Cardiac muscle cell (in vitro differentiated cells and primary cell): ENCODE results near the gene ACER3. TPM values are rescaled to one million over a fixed set of nuclear protein-coding genes. Genes with fewer than 3 reads are reported as not detected.

Experiments used
- DNase-seq, 2 donors: peaks; one replicate each; pipeline versions ENCODE4 v3.0.0 to v3.0.0-alpha.2; 2010 to 2017; ENCODE audit warnings: low read depth in 1 of 2, low spot score in 1 of 2
- H3K27ac ChIP-seq: fragments of 200-600 bp; sonication (generic); 2 replicates; pipeline ENCODE4 v1.5.1; 2016
- H3K27me3 ChIP-seq: fragments of 200-600 bp; sonication (generic); 2 replicates; pipeline ENCODE4 v1.6.0; 2016; ENCODE audit warnings: control low read depth
- H3K36me3 ChIP-seq: fragments of 200-600 bp; sonication (generic); 2 replicates; pipeline ENCODE4 v1.5.1; 2016; ENCODE audit warnings: control low read depth
- H3K4me1 ChIP-seq: fragments of 200-600 bp; sonication (generic); 2 replicates; pipeline ENCODE4 v1.8.1; 2017; ENCODE audit warnings: low read depth, mild to moderate bottlenecking, mixed run types
- H3K4me3 ChIP-seq: fragments of 200-600 bp; sonication (generic); 2 replicates; pipeline ENCODE4 v1.5.1; 2016; ENCODE audit warnings: mild to moderate bottlenecking
- H3K9me3 ChIP-seq: fragments of 200-600 bp; sonication (generic); 2 replicates; pipeline ENCODE4 v1.5.1; 2017; ENCODE audit warnings: low read depth, mild to moderate bottlenecking, control low read depth
- polyA plus RNA-seq: library from polyadenylated mRNA; unstranded; fragments of >200 nt; fragmentation: Nextera tagmentation; extraction: Ambion mirVana; gene quantifications from 2 replicates; pipeline ENCODE4 v1.2.1, GENCODE V29; 2016
- total RNA-seq: library from RNA; depleted of rRNA; stranded (reverse); fragments of >200 nt; gene quantifications from 2 replicates; pipeline ENCODE4 v1.2.3, GENCODE V29; 2016
- TF ChIP-seq, protein P1 (sequence below): IDR thresholded peaks from 2 replicates; pipeline ENCODE4 v1.5.1; 2012; ENCODE audit warnings: low read depth, mild to moderate bottlenecking, low read length

ACER3 gene
- total and polyA plus RNA-seq, 2 experiments from 2014 or later: 5.6 to 9.8 TPM

DNA sequence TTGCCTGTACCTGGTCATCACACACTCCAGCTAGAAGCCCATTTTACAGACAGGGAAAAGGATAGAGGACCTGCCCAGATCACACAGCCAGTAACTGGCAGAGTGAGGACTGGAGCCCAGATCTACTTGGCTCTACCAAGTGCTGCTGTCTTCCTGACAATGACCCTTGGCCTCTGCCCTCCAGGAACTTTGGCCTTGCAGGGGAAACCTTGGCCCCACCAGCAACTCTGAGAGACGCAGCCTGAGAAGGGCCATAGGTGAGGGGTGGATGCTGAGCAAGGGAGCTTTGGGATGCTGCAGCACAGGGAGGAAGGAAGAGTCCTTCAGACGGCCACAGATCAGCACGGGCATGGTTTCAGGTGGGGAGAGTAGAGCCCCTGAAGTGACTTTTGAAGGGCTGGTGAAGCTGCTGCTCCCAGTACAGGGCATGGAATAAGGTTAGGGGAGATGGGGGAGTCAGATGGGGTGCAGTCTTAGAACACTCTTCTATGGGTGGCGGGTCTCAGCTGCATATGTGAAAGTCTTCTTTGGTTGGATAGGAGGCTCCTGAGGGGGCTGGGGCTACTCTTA is 204.0 kb downstream of the ACER3 start:
- Histone ChIP-seq H3K4me3 (no peak overlapping the region), H3K4me1 (no peaks in the 10 kb centered on the region), H3K36me3 (no peaks in the 10 kb centered on the region), H3K9me3 (no peaks in the 10 kb centered on the region), H3K27me3 (no peaks in the 10 kb centered on the region), H3K27ac (no peak overlapping the region)
- DNase-seq: no peak
- TF ChIP-seq, protein P1, sequence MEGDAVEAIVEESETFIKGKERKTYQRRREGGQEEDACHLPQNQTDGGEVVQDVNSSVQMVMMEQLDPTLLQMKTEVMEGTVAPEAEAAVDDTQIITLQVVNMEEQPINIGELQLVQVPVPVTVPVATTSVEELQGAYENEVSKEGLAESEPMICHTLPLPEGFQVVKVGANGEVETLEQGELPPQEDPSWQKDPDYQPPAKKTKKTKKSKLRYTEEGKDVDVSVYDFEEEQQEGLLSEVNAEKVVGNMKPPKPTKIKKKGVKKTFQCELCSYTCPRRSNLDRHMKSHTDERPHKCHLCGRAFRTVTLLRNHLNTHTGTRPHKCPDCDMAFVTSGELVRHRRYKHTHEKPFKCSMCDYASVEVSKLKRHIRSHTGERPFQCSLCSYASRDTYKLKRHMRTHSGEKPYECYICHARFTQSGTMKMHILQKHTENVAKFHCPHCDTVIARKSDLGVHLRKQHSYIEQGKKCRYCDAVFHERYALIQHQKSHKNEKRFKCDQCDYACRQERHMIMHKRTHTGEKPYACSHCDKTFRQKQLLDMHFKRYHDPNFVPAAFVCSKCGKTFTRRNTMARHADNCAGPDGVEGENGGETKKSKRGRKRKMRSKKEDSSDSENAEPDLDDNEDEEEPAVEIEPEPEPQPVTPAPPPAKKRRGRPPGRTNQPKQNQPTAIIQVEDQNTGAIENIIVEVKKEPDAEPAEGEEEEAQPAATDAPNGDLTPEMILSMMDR: no peak

DNA sequence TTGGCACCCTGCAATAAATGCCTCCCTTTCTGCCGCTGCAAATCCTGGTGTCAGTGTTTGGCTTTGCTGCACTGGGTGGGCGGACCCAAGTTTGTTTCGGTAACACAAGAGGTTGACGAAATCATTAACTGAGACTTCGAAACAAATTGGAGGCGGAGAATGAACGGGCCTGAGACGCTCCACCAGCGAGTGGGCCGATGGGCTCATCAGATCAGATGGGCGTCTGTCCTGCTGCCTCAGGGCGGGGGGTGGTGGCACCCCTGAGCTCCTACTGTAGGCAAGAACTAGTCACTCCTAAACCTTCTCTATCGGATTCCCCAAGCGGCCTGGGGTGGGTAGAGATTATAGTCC is 205.1 kb downstream of the ACER3 start:
- H3K36me3 ChIP-seq: no peaks in the 10 kb centered on the region
- no peaks in the 10 kb centered on the region for H3K27me3 ChIP-seq
- peak in 1 of 2 donors; percentile 86 for DNase-seq
- H3K4me1 ChIP-seq: no peaks in the 10 kb centered on the region
- TF ChIP-seq, protein P1: no peak
- peak overlapping the region; percentile 47 for H3K4me3 ChIP-seq
- no peaks in the 10 kb centered on the region for H3K9me3 ChIP-seq
- H3K27ac ChIP-seq: no peak overlapping the region

DNA sequence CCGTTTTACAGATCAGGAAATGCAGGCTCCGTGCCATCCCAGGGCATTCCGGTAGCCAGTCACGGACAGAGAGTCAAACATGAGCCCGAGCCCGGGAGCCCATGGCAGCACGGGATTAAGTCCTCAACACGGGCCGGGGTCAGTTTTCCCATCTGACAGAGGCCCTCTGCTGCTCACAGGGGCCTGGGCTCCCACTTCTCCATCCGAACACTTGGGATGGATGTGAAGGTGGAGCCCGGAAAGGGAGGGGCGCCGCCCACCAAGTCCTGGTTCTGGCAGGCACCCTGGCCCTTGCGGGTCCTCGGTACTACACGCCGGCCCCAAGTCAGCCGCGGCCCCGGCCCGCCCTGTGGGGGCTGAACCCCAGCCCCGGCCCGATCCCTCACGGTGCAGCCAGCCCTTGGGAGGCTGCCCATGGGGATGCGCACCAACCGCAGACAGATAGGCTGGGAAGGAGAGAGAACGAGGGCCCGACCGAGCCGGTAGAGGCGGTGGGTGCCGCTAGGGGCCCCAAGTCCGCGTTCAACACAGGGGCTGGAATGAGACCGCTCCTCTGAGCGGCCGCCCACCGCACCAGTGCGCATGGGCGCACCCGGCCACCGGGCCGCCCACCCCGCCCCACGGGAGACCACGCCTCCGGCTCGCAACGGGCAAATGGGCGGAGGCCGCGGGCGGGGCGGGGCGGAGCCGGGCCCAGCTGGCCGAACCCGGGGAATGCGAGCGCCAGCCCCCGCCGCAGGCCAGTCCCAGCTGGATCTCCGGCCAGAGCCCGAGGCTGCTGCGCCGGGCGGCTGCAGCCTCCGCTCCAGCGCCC is 205.7 kb downstream of the ACER3 start, which contains the start of gene CAPN5:
CAPN5 (plus strand) TSS at position 743 of the 814 bp plus-strand sequence. CDS start 17,916 bp downstream, outside the sequence.
- no peaks in the 10 kb centered on the region for H3K27me3 ChIP-seq
- H3K36me3 ChIP-seq: no peaks in the 10 kb centered on the region
- peak within 1 kb of the TSS; percentile 47 for H3K4me3 ChIP-seq
- DNase-seq: peak; percentile 96 to 98
- H3K27ac ChIP-seq: peak within 1 kb of the TSS; percentile 64
- TF ChIP-seq, protein P1: peak; percentile 36
- no peaks in the 10 kb centered on the region for H3K9me3 ChIP-seq
- no peaks in the 10 kb centered on the region for H3K4me1 ChIP-seq

DNA sequence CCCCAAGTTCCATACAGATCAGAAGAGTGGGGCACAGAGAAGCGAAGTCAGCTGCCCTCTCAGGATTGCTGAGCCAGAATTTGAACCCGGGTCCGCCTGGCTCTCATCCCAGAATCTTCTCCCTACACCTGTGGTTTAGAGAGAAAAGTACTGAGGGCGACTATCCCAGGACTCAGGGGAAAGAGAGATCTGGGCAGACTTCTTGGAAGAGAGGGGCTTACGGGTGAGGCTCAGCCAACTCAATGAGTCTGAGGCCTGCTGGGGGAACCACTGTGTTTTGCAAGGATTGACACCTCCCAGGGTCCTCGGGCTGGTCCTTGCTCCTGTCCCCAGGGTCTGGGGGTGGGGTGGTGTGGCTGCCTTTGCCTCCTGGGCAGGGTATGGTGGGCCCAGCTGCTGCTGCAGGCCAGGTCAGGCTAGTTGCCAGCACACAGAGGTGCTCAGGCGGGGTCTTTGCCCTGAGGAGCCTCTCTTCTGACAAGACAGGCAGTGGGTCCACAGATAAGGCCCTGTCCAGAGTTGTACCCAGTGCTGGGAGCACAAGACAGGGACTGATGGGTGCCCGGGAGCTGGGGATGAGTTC is 207.2 kb downstream of the ACER3 start:
- TF ChIP-seq, protein P1: no peak
- H3K9me3 ChIP-seq: no peaks in the 10 kb centered on the region
- no peaks in the 10 kb centered on the region for H3K36me3 ChIP-seq
- no peaks in the 10 kb centered on the region for H3K27me3 ChIP-seq
- H3K4me3 ChIP-seq: peak overlapping the region; percentile 47
- H3K4me1 ChIP-seq: no peaks in the 10 kb centered on the region
- H3K27ac ChIP-seq: no peak overlapping the region
- DNase-seq: no peak

DNA sequence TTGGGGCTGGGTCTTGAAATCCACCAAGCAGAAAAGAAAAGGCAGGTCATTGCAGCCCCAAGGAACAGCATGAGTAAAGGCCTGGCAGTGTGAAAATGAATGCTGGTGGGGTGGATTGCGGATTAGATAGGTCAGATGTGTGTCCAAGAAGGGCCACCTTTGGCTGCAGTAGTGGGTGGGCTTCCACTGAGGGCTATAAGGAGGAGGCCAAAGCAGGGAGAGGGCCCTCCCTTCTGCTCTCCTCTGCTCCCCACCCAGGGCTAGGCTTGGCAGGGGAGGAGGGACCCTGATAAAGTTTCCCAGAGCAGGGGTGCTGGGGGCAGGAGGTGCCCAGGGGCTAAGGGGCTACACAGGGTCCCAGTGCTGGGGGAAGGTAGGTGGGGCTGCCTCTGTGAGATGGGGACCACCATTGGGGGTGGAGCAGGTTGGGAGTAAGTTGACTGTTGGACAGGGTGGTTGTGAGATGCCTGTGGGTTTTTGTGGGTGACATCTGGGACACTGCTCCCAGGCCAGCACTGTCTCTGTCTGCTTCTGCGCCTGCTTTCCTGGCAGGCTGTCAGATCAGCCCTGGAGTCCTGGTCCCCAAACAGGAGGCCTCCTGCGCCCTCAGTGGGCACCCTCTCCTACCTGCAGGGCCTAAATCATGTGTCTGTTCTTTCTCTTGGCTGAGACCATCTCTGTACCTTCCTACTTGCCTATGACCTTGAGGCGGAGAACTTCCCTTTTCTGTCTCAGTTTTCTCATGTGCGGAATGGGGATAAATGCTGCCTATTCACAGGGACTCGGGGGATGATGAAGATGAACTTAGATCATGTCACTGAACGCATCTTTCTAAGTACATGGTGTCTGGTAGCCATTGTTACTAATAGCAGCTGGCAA is 208.0 kb downstream of the ACER3 start:
- H3K36me3 ChIP-seq: no peaks in the 10 kb centered on the region
- H3K9me3 ChIP-seq: no peaks in the 10 kb centered on the region
- no peak for DNase-seq
- H3K27ac ChIP-seq: no peak overlapping the region
- TF ChIP-seq, protein P1: no peak
- H3K4me3 ChIP-seq: no peak overlapping the region
- H3K4me1 ChIP-seq: no peaks in the 10 kb centered on the region
- no peaks in the 10 kb centered on the region for H3K27me3 ChIP-seq
